ENCODE measurements around the gene DPY19L1.
"Not testable (repeated sequence)": the region's sequence is repeated elsewhere in the genome, so short reads cannot be mapped to it uniquely, and the experiment has no call there.

The DPY19L1 gene

DNA sequence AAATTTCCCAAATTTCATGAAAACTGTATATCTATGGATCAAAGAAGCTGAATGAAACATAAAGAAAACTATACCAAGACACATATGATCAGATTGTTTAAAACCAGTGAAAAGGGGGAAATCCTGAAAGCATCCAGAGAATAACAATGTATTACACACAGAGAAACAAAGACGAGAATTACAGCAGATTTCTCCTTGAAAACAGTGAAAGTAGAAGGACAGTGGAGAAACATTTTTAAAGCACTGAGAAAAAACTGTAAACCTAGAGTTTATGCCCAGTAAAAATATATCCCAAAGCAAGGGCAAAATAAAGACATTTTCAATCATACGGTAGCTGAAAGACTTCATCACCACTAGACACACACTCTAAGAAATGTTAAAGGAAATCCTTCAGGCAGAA lies 121.0 kb downstream of the DPY19L1 start:
- DNase-seq: no peak

DNA sequence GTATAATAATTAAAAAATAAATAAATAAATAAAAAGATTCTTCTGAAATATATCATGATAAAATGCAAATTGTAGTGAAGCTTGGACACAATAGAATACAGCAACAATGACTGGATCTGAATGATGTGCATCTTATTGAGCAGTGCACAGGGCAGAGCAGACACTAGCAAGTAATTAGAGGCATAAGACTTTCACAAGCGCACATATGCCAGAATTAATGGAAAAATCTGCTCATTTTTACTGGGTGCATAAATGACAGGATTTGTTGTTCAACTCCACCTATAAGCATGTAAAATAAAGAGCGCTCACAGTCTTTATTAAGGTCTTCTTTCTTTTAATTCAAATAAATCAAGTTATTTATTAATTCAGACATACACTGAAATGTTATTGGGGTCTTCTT lies 125.0 kb downstream of the DPY19L1 start:
- DNase-seq: no peak

DNA sequence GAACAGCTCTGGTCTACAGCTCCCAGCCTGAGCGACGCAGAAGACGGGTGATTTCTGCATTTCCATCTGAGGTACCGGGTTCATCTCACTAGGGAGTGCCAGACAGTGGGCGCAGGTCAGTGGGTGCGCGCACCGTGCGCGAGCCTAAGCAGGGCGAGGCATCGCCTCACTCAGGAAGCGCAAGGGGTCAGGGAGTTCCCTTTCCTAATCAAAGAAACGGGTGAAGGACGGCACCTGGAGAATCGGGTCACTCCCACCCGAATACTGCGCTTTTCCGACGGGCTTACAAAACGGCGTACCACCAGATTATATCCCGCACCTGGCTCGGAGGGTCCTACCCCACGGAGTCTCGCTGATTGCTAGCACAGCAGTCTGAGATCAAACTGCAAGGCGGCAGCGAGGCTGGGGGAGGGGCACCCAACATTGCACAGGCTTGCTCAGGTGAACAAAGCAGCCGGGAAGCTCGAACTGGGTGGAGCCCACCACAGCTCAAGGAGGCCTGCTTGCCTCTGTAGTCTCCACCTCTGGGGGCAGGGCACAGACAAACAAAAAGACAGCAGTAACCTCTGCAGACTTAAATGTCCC lies 130.9 kb downstream of the DPY19L1 start:
- not testable (repeated sequence) for DNase-seq

DNA sequence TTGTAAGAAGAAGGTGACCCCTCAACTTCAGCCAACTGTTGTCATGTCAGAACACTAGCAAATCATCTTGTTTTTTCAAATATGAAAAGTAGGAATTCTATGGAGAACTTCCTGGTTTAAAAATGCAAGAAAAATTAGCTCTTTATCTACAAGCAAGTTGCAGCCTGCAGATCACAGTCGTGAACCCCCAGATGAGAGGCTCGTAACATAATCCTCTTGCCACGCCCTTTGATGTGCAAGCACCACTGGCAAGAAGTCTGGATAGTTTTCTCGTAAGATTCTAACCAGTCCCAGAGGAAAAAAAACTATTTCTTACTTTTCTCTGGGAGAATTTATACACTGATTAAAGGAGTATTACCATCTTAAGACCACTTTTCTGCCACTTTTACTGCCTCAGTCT lies 132.3 kb downstream of the DPY19L1 start:
- no peak for DNase-seq

DNA sequence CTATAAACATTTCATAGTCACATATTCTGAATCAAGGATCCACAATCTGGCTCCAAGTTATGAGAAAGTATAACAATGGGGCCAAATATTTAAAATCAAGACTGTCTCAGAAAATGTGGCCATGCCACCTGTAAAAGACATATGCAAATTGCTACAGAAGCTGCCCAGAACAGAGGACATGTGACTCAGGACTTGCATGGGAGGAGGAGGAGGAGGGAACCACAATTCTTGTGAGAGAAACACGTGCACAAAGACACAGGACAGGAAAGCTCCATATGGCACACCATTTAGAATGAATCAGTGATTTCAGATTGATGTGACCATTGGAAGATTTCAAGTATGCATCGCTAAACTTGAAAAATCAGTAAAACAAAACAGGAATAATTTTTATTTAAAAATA lies 133.4 kb downstream of the DPY19L1 start:
- not testable (repeated sequence) for DNase-seq

DNA sequence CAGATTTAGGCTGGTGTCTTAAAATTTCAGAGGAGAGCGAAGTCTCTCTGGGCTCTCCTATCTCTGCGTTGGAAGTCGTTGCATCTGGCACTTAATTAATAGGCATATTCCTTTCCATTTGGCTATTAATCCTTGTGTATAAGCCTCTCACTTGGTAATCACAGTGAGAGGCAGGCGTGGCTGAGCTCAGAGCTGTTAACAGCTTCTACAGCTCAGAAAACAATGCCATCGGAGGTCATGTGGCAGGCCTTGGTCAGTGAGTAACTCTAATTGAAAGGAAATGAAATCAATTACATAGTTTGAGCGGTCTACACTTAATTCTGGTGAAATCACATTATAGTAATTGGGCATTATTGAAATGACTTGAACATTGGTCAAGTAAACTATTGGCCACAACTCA lies 135.1 kb downstream of the DPY19L1 start:
- DNase-seq: no peak

DNA sequence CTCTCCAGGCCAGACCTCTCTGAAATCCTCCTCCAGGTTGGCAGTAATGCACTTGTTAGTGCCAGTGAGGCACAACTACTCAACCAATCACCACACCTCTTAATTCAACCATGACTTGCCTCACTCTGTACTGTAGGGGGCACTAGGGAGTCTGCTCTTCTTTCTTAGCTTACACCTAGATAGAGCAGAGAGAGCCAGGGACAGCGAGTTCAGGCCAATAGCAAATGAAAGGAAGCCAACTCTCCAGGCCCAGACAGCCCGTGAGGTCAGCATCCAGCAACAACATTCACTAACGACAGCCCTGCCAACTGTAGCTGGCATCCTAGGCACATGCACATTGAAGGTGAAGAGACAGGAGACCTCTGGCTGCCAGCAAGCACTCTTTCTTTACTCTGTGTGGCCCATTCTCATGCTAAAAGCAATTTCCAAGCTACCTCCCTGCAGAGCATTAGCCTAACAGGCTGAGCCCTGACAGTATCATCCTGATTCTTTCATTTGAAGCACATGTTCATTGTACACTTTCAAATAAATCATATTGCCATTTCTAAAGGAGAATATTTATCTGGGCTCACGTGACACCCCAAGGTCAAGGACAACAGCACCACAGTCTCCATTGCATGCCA lies 136.3 kb downstream of the DPY19L1 start:
- DNase-seq: no peak

DNA sequence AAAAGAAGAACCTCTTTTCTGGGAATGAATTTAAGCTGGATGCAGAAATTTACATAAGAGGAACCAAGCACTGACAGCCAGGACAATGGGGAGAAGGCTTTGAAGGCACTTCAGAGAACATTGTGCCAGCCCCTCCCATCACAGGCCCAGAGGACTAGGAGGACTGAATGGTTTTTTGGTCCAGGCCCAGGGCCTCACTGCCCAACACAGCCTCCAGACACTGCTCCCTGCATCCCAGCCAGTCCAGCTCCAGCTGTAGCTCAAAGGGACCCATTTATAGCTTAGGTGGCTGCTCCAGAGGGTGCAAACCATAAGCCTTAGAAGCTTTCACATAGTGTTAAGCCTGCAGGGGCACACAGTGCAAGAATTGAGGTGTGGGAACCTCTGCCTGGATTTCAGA lies 142.1 kb downstream of the DPY19L1 start:
- no peak for DNase-seq

DNA sequence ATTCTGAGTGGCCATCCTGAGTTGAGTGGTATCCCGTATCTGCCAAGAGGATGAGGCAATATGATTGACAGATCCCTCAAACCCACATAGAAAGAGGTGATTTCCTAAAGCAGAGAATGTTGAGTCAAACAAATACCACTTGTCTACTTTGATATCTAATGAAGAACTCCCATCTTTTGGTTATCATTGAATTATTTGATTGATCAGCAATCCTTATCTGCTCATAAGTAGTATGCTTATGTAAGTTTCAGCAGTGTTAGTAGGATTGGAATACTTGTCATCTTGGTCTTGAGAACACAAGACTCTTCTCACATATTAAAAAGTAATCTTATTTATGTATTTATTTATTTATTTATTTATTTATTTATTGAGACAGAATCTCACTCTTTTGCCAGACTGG lies 147.3 kb downstream of the DPY19L1 start:
- DNase-seq: no peak

DNA sequence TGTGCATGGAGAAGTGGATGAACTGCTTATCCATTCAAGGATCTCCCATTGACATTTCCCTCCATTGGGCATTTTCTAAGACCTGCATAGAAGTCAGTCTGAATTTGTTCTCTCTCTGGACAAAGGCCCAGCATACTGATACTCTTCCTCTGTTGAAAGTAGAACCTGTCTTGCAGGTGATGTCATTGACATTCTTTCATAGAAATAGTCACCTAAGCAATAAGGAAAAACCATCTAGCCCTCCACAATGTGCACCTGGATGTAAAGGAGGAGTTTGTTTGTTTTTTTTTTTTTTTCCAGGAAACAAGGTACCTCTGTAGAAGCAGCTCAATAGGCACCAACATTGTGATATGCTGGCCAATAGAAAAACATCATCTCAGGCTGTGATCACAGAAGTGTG lies 150.4 kb downstream of the DPY19L1 start:
- no peak for DNase-seq

DNA sequence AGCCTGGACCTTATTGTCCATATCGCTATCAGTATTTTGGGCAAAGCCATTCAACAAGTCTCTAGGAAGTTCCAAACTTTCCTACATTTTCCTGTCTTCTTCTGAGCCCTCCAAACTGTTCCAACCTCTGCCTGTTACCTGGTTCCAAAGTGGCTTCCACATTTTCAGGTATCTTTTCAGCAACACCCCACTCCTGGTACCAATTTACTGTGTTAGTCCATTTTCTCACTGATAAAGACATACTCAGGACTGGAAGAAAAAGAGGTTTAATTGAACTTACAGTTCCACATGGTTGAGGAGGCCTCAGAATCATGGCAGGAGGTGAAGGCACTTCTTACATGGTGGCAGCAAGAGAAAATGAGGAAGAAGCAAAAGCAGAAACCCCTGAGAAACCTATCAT lies 153.4 kb downstream of the DPY19L1 start:
- DNase-seq: not testable (repeated sequence)

DNA sequence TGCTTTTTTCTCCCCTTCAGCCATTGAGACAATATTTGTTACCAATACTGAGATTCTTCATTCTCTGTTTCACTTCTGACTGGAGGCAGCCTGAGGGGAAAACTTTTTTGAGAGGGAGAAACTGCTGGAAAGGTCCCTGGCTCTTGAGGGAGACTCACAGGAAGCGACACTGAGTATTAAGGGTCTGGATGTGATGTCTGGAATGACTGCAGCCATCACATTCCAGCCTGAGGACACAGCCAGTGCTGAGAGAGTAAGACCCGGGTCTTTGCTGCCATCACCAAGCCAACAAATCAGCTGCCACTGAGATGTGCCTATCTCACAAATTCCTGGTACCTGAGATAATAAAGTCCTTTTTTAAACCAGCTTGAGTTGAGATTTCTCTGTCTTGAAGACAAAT lies 157.4 kb downstream of the DPY19L1 start:
- DNase-seq: no peak

DNA sequence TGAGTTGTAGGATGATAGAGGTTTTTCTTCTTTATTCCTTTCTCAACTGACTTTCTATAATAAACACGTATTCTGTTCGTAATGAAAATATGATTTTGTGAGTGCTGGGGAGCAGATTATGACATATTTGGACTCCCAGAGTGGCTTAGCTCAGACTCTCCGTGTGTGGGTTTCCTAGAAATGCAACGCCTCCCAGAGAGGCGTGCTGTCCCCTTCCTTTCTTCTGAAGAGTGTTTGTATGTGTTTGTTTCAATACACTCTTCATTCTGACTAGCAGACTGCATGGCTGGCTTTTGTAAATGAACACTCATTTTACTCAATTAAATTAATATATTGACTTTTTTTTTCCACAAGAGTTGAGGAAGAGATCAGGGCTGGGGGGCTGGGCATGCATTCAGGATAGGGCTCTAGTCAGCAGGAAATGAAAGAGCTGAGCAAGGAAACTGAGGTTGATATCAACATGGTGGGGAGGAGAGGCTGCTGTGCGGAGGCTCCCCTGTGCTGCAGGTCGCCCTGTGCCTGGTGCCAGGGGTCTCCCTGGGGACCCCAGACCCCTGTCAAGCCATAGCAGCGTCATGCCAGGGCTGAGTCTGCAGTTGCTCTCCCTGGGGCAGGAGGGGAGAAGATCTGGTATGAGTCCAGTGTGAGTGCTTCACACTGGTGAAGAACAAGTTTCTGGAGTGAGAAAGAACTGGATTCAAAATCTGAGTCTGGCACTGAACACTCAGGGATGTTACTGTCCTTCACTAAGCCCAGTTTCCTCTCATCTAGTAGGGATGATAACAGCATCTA lies 158.1 kb downstream of the DPY19L1 start:
- DNase-seq: not testable (repeated sequence)

Data from NCI-H1930 (cell line).